ENCODE data around the gene C1QTNF4. TPM values are rescaled to one million over a fixed set of nuclear protein-coding genes. Genes with fewer than 3 reads are reported as not detected.

Gene C1QTNF4
- total and polyA plus RNA-seq, 10 donors: 0.41 to 2.5 (median 1.3) TPM

- H3K27me3 ChIP-seq (replicated peaks in 1 of 7): no peaks in the 10 kb centered on the region
- WGBS, 5 donors: 1% methylated on average over 33 to 89 of the region's 89 CpGs
- H3K4me1 ChIP-seq: peaks cover 32 to 57% (median 50%) of the 10 kb centered on the region in 6 donors
- H3K4me3 ChIP-seq: peak within 1 kb of the TSS; percentile 82 to 99 (median 95)
- DNase-seq: peak; percentile 99
- H3K9me3 ChIP-seq: no peaks in the 10 kb centered on the region
- peaks cover 0 to 9% (median 0%) of the 10 kb centered on the region in 6 donors for H3K36me3 ChIP-seq
- H3K27ac ChIP-seq: peak within 1 kb of the TSS; percentile 77 to 98 (median 95)
- TF ChIP-seq POLR2A (IDR thresholded peaks at IDR 0.05) (peak in 1 of 3 donors; percentile 46), POLR2AphosphoS5 (IDR thresholded peaks at IDR 0.05) (peak; percentile 92 to 93 (median 93)), CTCF (IDR thresholded peaks at IDR 0.05 in 8 of 11, conservative IDR thresholded peaks at IDR 0.05 in 3 of 11) (peak; percentile 43 to 99 (median 98))
- intact Hi-C loops (cut with DNase I; ENCODE audit: low total_unique reads): no loop called here
Observed at GRCh38 chr11:47552566-47553405, 41.4 kb downstream of the C1QTNF4 start, which contains the start of gene CELF1. Gene CELF1, minus strand, starts transcription at chr11:47553132. Its CDS starts 53,609 bp downstream, at chr11:47499523.

GRCh38 chr11:47552056-47552565 lies 42.1 kb downstream of the C1QTNF4 start:
- H3K27me3 ChIP-seq (replicated peaks in 1 of 7): no peaks in the 10 kb centered on the region
- DNase-seq: no peak
- peak overlapping the region; percentile 82 to 99 (median 95) for H3K4me3 ChIP-seq
- peak overlapping the region; percentile 77 to 98 (median 95) for H3K27ac ChIP-seq
- WGBS, 5 donors: 1 to 3% (median 2%) methylated on average over 10 to 22 of the region's 22 CpGs
- intact Hi-C loops (cut with DNase I; ENCODE audit: low total_unique reads): no loop called here
- TF ChIP-seq POLR2A (IDR thresholded peaks at IDR 0.05) (no peak), CTCF (IDR thresholded peaks at IDR 0.05 in 8 of 11, conservative IDR thresholded peaks at IDR 0.05 in 3 of 11) (no peak), POLR2AphosphoS5 (IDR thresholded peaks at IDR 0.05) (no peak)
- H3K9me3 ChIP-seq: no peaks in the 10 kb centered on the region
- peaks cover 36 to 64% (median 55%) of the 10 kb centered on the region in 6 donors for H3K4me1 ChIP-seq
- H3K36me3 ChIP-seq: peaks cover 0 to 9% (median 0%) of the 10 kb centered on the region in 6 donors

GRCh38 chr11:47551086-47551485 lies 43.1 kb downstream of the C1QTNF4 start:
- peaks cover 0 to 16% (median 0%) of the 10 kb centered on the region in 6 donors for H3K36me3 ChIP-seq
- no peaks in the 10 kb centered on the region for H3K27me3 ChIP-seq (replicated peaks in 1 of 7)
- H3K27ac ChIP-seq: peak overlapping the region in 7 of 8 donors; percentile 46 to 98 (median 95)
- H3K4me1 ChIP-seq: peaks cover 42 to 74% (median 65%) of the 10 kb centered on the region in 6 donors
- DNase-seq: no peak
- intact Hi-C loops (cut with DNase I; ENCODE audit: low total_unique reads): no loop called here
- no peaks in the 10 kb centered on the region for H3K9me3 ChIP-seq
- TF ChIP-seq POLR2A (IDR thresholded peaks at IDR 0.05): no peak
- TF ChIP-seq POLR2AphosphoS5 (IDR thresholded peaks at IDR 0.05): no peak
- peak in 3 of 11 experiments; percentile 9 to 21 (median 12) for TF ChIP-seq CTCF (IDR thresholded peaks at IDR 0.05 in 8 of 11, conservative IDR thresholded peaks at IDR 0.05 in 3 of 11)
- peak overlapping the region in 7 of 8 donors; percentile 82 to 99 (median 95) for H3K4me3 ChIP-seq
